IMR-90 (cell line): ENCODE results near the gene CDH13. TPM values are rescaled to one million over a fixed set of nuclear protein-coding genes. Genes with fewer than 3 reads are reported as not detected.

ENCODE experiments used
- ATAC-seq: fragments of 200-7000 bp; cut with Tn5 transposase; 2 replicates; pipeline ENCODE4 v1.9.1; 2020; ENCODE audit warnings: low read depth, mild to moderate bottlenecking, moderate library complexity
- BruUV-seq: library from RNA; stranded (reverse); fragments of 400-500 nt; replicated peaks from 2 replicates; lab custom pipeline; 2021; lab: Mats Ljungman, UMichigan
- CTCF ChIA-PET: fragments of 300-600 bp; formaldehyde crosslinking; extraction: SDS; loops from one replicate; lab custom pipeline; 2021; ENCODE audit warnings: antibody characterized with exemption; lab: Yijun Ruan, JAX
- POLR2A ChIA-PET: fragments of 300-600 bp; sonication (Branson Sonifier 250); formaldehyde crosslinking; loops from one replicate; lab custom pipeline; 2022; ENCODE audit warnings: antibody characterized with exemption; ENCODE audit not compliant: unreplicated experiment; lab: Charles Lee
- DNase-seq: peaks from one replicate; pipeline ENCODE4 v3.0.0; 2013
- H2AFZ ChIP-seq: replicated peaks from 2 replicates; pipeline ENCODE3; 2013; ENCODE audit warnings: low read length, mild to moderate bottlenecking; ENCODE audit not compliant: poor library complexity
- H2AK5ac ChIP-seq: 2 replicates; pipeline ENCODE4 v1.6.1; 2013; ENCODE audit warnings: low read depth, low read length, inconsistent platforms
- H2AK9ac ChIP-seq: replicated peaks from 2 replicates; pipeline ENCODE3; 2013; ENCODE audit warnings: mild to moderate bottlenecking, low read depth, low read length, moderate library complexity; ENCODE audit not compliant: poor library complexity
- H2BK120ac ChIP-seq: 2 replicates; pipeline ENCODE4 v1.6.1; 2013; ENCODE audit warnings: low read depth, low read length, inconsistent platforms
- H2BK15ac ChIP-seq: 3 replicates; pipeline ENCODE4 v1.6.1; 2013; ENCODE audit warnings: low read depth, low read length, inconsistent platforms
- H2BK20ac ChIP-seq: 2 replicates; pipeline ENCODE4 v1.6.1; 2013; ENCODE audit warnings: low read depth, mild to moderate bottlenecking, inconsistent platforms, low read length, moderate library complexity
- H2BK5ac ChIP-seq: 2 replicates; pipeline ENCODE4 v1.6.1; 2013; ENCODE audit warnings: mild to moderate bottlenecking, low read depth, low read length, inconsistent platforms; ENCODE audit not compliant: poor library complexity, severe bottlenecking
- H3K14ac ChIP-seq: replicated peaks from 2 replicates; pipeline ENCODE4 v1.6.1; 2013; ENCODE audit warnings: low read depth, low read length, inconsistent platforms
- H3K18ac ChIP-seq: 2 replicates; pipeline ENCODE4 v1.6.1; 2013; ENCODE audit warnings: low read depth, low read length, control low read depth
- H3K23ac ChIP-seq: 2 replicates; pipeline ENCODE4 v1.6.1; 2013; ENCODE audit warnings: low read depth, low read length, inconsistent platforms
- H3K27ac ChIP-seq: 2 replicates; pipeline ENCODE4 v1.5.1; 2013; ENCODE audit warnings: mild to moderate bottlenecking, control low read depth, low read length; ENCODE audit not compliant: insufficient read depth
- H3K27me3 ChIP-seq: 2 replicates; pipeline ENCODE4 v1.6.1; 2013; ENCODE audit warnings: low read length; ENCODE audit not compliant: control insufficient read depth, insufficient read depth
- H3K36me3 ChIP-seq: 2 replicates; pipeline ENCODE4 v1.6.1; 2013; ENCODE audit warnings: low read length, mixed read lengths; ENCODE audit not compliant: control insufficient read depth, insufficient read depth
- H3K4ac ChIP-seq: 2 replicates; pipeline ENCODE4 v1.6.1; 2013; ENCODE audit warnings: low read depth, low read length, inconsistent platforms
- H3K4me1 ChIP-seq: 2 replicates; pipeline ENCODE4 v1.6.1; 2013; ENCODE audit warnings: low read length, mixed read lengths; ENCODE audit not compliant: control insufficient read depth, insufficient read depth
- H3K4me2 ChIP-seq: 2 replicates; pipeline ENCODE4 v1.6.1; 2013; ENCODE audit warnings: low read depth, mild to moderate bottlenecking, control low read depth, low read length, moderate library complexity
- H3K4me3 ChIP-seq: 2 replicates; pipeline ENCODE4 v1.5.1; 2013; ENCODE audit warnings: low read depth, mild to moderate bottlenecking, control low read depth, low read length, moderate library complexity; ENCODE audit not compliant: insufficient read depth
- H3K56ac ChIP-seq: 2 replicates; pipeline ENCODE4 v1.6.1; 2013; ENCODE audit warnings: low read length, inconsistent platforms; ENCODE audit not compliant: insufficient read depth; ENCODE audit errors: extremely low read depth
- H3K79me1 ChIP-seq, 2 experiments: 2 replicates each; pipeline ENCODE4 v1.6.1; 2013; ENCODE audit warnings: low read length in 2 of 2, inconsistent platforms in 1 of 2, low read depth in 1 of 2
- H3K9ac ChIP-seq: 2 replicates; pipeline ENCODE4 v1.6.1; 2013; ENCODE audit warnings: low read depth, low read length, control low read depth
- H3K9me1 ChIP-seq: 2 replicates; pipeline ENCODE4 v1.6.1; 2013; ENCODE audit warnings: low read length, inconsistent platforms; ENCODE audit not compliant: insufficient read depth
- H3K9me3 ChIP-seq: 2 replicates; pipeline ENCODE4 v1.6.1; 2013; ENCODE audit warnings: low read length; ENCODE audit not compliant: control insufficient read depth, insufficient read depth
- H4K20me1 ChIP-seq: 2 replicates; pipeline ENCODE4 v1.6.1; 2013; ENCODE audit warnings: low read length, inconsistent platforms; ENCODE audit not compliant: insufficient read depth
- H4K5ac ChIP-seq: 2 replicates; pipeline ENCODE4 v1.6.1; 2013; ENCODE audit warnings: mild to moderate bottlenecking, low read depth, low read length, control low read depth
- H4K8ac ChIP-seq, 2 experiments: 2 replicates each; pipeline ENCODE4 v1.6.1; 2013; ENCODE audit warnings: low read depth in 2 of 2, low read length in 2 of 2, control low read depth in 1 of 2, inconsistent platforms in 1 of 2
- H4K91ac ChIP-seq: 2 replicates; pipeline ENCODE4 v1.6.1; 2013; ENCODE audit warnings: low read depth, low read length, inconsistent platforms; ENCODE audit not compliant: insufficient read depth
- CHD1 ChIP-seq: IDR thresholded peaks from 2 replicates; pipeline ENCODE4 v1.6.1; 2012; ENCODE audit warnings: low read depth, low read length, improper control_type of control experiment
- FOS ChIP-seq: fragments of 150-350 bp; IDR thresholded peaks from 2 replicates; pipeline ENCODE4 v1.6.1; 2016; ENCODE audit warnings: low read depth, low read length
- MAFK ChIP-seq: IDR thresholded peaks from 2 replicates; pipeline ENCODE4 v1.6.1; 2012; ENCODE audit warnings: low read depth, low read length, improper control_type of control experiment
- MXI1 ChIP-seq: IDR thresholded peaks from 2 replicates; pipeline ENCODE4 v1.6.1; 2012; ENCODE audit warnings: low read depth, mild to moderate bottlenecking, low read length, moderate library complexity, borderline replicate concordance
- POLR2A ChIP-seq: IDR thresholded peaks from 2 replicates; pipeline ENCODE4 v1.6.1; 2012; ENCODE audit warnings: mild to moderate bottlenecking, low read depth, low read length
- RAD21 ChIP-seq: IDR thresholded peaks from 2 replicates; pipeline ENCODE4 v1.6.1; 2012; ENCODE audit warnings: low read length, improper control_type of control experiment
- RCOR1 ChIP-seq: IDR thresholded peaks from 2 replicates; pipeline ENCODE4 v1.6.1; 2012; ENCODE audit warnings: mild to moderate bottlenecking, low read length, improper control_type of control experiment; ENCODE audit not compliant: insufficient replicate concordance
- WGBS, 2 experiments: methylation state at CpG; one replicate each; pipeline versions ENCODE4 v1.1.5 to v1.1.7; 2013; ENCODE audit warnings: missing lambda C conversion rate in 2 of 2; ENCODE audit not compliant: insufficient read length in 1 of 2; ENCODE audit errors: extremely low coverage in 2 of 2; 5-methylcytosine and 5-hydroxymethylcytosine counted together
- dilution Hi-C: fragments of 300-500 bp; cut with HindIII; formaldehyde crosslinking; loops from one replicate; pipeline ENCODE4 v1.14.3; 2018; ENCODE audit warnings: low sequenced_read_pairs; ENCODE audit not compliant: unreplicated experiment
- in situ Hi-C: fragments of 300-500 bp; cut with MboI; formaldehyde crosslinking; loops from 3 replicates; pipeline ENCODE4 v1.14.3; 2019; ENCODE audit warnings: low sequenced_read_pairs, inconsistent platforms, mixed read lengths
- intact Hi-C: fragments of 100-400 bp; cut with micrococcal nuclease; formaldehyde crosslinking; loops from 2 replicates; pipeline ENCODE4 v1.10.0; 2022
- polyA plus RNA-seq, 3 experiments: library from polyadenylated mRNA; depleted of rRNA; stranded (reverse); fragments of >200 nt; gene quantifications; 2 replicates each; pipeline ENCODE4 v1.2.3, GENCODE V29; 2012; ENCODE audit warnings: low replicate concordance in 1 of 3
- total RNA-seq: library from RNA; depleted of rRNA; stranded (reverse); fragments of >200 nt; gene quantifications from 2 replicates; pipeline ENCODE4 v1.2.3, GENCODE V29; 2012
- TF ChIP-seq, protein P1 (sequence below): fragments of 150-350 bp; IDR thresholded peaks from 2 replicates; pipeline ENCODE4 v1.6.1; 2016; ENCODE audit warnings: low read depth, mild to moderate bottlenecking, low read length, moderate library complexity, borderline replicate concordance
- TF ChIP-seq, protein P2 (sequence below): fragments of 150-350 bp; IDR thresholded peaks from 2 replicates; pipeline ENCODE4 v1.6.1; 2017; ENCODE audit warnings: mild to moderate bottlenecking, antibody characterized with exemption, low read length, low read depth

Gene CDH13
- total and polyA plus RNA-seq, 2 of the 4 experiments (the other 2 are of a cell fraction) = 61.6 to 74.7 TPM

DNA sequence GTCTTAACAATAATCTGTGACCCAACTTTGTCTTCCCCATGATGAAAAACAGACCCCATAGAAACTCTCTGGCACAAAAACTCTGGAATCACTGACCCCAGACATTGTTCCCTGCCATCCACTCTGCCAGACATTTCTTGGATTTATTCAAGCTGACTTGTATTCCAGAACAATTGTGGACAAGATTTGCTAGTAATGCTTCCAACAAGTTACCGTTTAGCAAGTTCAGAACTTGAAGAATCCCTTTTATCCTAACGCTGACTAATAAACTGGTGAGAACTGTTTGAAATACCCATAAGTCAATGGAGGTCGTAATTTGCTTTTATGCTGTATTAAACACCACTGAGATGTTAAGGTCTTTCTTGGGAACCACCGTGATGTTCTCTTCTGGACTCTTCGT is 1191.5 kb downstream of the CDH13 start:
- Histone ChIP-seq H3K18ac (no peak overlapping the region), H3K9ac (no peak overlapping the region), H3K27ac (no peak overlapping the region), H2BK120ac (no peak overlapping the region), H3K79me1 (peaks cover 0 to 1% of the 10 kb centered on the region in 2 experiments; a peak in 3 of 4 replicates), H2BK15ac (no peak overlapping the region), H2AK5ac (no peak overlapping the region), H3K36me3 (no peaks in the 10 kb centered on the region), H3K56ac (no peak overlapping the region), H3K14ac (no peak overlapping the region), H3K23ac (no peak overlapping the region), H3K4ac (no peak overlapping the region), H4K20me1 (peaks cover 7% of the 10 kb centered on the region), H4K91ac (no peak overlapping the region), H3K4me2 (no peak overlapping the region), H2BK5ac (no peak overlapping the region), H3K4me3 (no peak overlapping the region), H4K5ac (no peak overlapping the region), H2AK9ac (no peak overlapping the region), H3K9me1 (peaks cover 4% of the 10 kb centered on the region; the same call in 1 of the 2 replicates), H3K9me3 (no peaks in the 10 kb centered on the region), H2AFZ (no peak overlapping the region), H4K8ac (no peak overlapping the region), H3K4me1 (peaks cover 5% of the 10 kb centered on the region), H3K27me3 (peaks cover 9% of the 10 kb centered on the region; the same call in 1 of the 2 replicates), H2BK20ac (no peak overlapping the region)
- in situ Hi-C loops (no loop called here), dilution Hi-C loops (no loop called here), intact Hi-C loops (no loop called here)
- POLR2A ChIA-PET = no interaction called here
- BruUV-seq = no TSS peak
- ATAC-seq (no peak), DNase-seq (no peak)
- TF ChIP-seq MAFK (no peak), RCOR1 (no peak), RAD21 (no peak), POLR2A (no peak), CHD1 (no peak), MXI1 (no peak), FOS (no peak)
- TF ChIP-seq, protein P1, sequence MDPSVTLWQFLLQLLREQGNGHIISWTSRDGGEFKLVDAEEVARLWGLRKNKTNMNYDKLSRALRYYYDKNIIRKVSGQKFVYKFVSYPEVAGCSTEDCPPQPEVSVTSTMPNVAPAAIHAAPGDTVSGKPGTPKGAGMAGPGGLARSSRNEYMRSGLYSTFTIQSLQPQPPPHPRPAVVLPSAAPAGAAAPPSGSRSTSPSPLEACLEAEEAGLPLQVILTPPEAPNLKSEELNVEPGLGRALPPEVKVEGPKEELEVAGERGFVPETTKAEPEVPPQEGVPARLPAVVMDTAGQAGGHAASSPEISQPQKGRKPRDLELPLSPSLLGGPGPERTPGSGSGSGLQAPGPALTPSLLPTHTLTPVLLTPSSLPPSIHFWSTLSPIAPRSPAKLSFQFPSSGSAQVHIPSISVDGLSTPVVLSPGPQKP = no peak
- TF ChIP-seq, protein P2, sequence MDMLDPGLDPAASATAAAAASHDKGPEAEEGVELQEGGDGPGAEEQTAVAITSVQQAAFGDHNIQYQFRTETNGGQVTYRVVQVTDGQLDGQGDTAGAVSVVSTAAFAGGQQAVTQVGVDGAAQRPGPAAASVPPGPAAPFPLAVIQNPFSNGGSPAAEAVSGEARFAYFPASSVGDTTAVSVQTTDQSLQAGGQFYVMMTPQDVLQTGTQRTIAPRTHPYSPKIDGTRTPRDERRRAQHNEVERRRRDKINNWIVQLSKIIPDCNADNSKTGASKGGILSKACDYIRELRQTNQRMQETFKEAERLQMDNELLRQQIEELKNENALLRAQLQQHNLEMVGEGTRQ = no peak
- CTCF ChIA-PET = no interaction called here
- 80% methylated on average over 2 of the region's 5 CpGs; no CpG with 5 or more reads in 1 of the 2 experiments for WGBS, 2 experiments
